ENCODE measurements around the gene RFX4.

DNA sequence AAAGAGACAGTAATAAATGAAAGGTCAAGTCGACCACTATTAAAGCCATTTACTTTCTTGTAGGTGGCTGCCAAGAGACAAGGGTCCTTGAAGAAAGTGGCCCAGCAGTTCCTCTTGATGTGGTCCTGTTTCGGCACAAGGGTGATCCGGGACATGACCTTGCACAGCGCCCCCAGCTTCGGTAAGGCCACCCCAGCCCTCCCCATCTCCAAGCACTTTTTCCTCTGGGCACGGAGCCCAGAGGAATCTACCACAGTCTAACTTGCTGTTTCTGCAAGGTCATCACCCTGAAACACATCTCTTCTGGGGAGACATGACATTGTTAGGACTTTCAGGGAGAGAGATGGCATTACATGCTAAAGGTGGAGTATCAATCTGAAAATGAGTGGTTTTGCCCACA, 137.9 kb downstream of the RFX4 start:
- TF ChIP-seq, protein P1, sequence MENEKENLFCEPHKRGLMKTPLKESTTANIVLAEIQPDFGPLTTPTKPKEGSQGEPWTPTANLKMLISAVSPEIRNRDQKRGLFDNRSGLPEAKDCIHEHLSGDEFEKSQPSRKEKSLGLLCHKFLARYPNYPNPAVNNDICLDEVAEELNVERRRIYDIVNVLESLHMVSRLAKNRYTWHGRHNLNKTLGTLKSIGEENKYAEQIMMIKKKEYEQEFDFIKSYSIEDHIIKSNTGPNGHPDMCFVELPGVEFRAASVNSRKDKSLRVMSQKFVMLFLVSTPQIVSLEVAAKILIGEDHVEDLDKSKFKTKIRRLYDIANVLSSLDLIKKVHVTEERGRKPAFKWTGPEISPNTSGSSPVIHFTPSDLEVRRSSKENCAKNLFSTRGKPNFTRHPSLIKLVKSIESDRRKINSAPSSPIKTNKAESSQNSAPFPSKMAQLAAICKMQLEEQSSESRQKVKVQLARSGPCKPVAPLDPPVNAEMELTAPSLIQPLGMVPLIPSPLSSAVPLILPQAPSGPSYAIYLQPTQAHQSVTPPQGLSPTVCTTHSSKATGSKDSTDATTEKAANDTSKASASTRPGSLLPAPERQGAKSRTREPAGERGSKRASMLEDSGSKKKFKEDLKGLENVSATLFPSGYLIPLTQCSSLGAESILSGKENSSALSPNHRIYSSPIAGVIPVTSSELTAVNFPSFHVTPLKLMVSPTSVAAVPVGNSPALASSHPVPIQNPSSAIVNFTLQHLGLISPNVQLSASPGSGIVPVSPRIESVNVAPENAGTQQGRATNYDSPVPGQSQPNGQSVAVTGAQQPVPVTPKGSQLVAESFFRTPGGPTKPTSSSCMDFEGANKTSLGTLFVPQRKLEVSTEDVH (IDR thresholded peaks at IDR 0.05; ENCODE audit: low read depth, partially characterized antibody) = no peak
- TF ChIP-seq, protein P2, sequence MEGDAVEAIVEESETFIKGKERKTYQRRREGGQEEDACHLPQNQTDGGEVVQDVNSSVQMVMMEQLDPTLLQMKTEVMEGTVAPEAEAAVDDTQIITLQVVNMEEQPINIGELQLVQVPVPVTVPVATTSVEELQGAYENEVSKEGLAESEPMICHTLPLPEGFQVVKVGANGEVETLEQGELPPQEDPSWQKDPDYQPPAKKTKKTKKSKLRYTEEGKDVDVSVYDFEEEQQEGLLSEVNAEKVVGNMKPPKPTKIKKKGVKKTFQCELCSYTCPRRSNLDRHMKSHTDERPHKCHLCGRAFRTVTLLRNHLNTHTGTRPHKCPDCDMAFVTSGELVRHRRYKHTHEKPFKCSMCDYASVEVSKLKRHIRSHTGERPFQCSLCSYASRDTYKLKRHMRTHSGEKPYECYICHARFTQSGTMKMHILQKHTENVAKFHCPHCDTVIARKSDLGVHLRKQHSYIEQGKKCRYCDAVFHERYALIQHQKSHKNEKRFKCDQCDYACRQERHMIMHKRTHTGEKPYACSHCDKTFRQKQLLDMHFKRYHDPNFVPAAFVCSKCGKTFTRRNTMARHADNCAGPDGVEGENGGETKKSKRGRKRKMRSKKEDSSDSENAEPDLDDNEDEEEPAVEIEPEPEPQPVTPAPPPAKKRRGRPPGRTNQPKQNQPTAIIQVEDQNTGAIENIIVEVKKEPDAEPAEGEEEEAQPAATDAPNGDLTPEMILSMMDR (IDR thresholded peaks at IDR 0.05 in 2 of 3, conservative IDR thresholded peaks at IDR 0.05 in 1 of 3; ENCODE audit: control insufficient read depth in 2 of 3, extremely low read depth in 1 of 3, insufficient read depth in 1 of 3, low read depth in 3 of 3, low read length in 3 of 3) = no peak
- TF ChIP-seq BHLHE40 (IDR thresholded peaks at IDR 0.05; ENCODE audit: borderline replicate concordance in 1 of 2, low read depth in 2 of 2, low read length in 1 of 2) = no peak
- TF ChIP-seq, protein P3, sequence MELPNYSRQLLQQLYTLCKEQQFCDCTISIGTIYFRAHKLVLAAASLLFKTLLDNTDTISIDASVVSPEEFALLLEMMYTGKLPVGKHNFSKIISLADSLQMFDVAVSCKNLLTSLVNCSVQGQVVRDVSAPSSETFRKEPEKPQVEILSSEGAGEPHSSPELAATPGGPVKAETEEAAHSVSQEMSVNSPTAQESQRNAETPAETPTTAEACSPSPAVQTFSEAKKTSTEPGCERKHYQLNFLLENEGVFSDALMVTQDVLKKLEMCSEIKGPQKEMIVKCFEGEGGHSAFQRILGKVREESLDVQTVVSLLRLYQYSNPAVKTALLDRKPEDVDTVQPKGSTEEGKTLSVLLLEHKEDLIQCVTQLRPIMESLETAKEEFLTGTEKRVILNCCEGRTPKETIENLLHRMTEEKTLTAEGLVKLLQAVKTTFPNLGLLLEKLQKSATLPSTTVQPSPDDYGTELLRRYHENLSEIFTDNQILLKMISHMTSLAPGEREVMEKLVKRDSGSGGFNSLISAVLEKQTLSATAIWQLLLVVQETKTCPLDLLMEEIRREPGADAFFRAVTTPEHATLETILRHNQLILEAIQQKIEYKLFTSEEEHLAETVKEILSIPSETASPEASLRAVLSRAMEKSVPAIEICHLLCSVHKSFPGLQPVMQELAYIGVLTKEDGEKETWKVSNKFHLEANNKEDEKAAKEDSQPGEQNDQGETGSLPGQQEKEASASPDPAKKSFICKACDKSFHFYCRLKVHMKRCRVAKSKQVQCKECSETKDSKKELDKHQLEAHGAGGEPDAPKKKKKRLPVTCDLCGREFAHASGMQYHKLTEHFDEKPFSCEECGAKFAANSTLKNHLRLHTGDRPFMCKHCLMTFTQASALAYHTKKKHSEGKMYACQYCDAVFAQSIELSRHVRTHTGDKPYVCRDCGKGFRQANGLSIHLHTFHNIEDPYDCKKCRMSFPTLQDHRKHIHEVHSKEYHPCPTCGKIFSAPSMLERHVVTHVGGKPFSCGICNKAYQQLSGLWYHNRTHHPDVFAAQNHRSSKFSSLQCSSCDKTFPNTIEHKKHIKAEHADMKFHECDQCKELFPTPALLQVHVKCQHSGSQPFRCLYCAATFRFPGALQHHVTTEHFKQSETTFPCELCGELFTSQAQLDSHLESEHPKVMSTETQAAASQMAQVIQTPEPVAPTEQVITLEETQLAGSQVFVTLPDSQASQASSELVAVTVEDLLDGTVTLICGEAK (IDR thresholded peaks at IDR 0.05; ENCODE audit: borderline replicate concordance) = no peak
- TF ChIP-seq NRF1 (conservative IDR thresholded peaks at IDR 0.05; ENCODE audit: low read depth, low read length) = no peak
- TF ChIP-seq POLR2A (IDR thresholded peaks at IDR 0.05; ENCODE audit: low read depth, low read length) = no peak
- no peak for TF ChIP-seq ZNF274 (IDR thresholded peaks at IDR 0.05; ENCODE audit: insufficient read depth, insufficient read length)

Data from GM12878 (cell line).